SU-DHL-6 (cell line): ENCODE measurements around the gene UTP14C.

ENCODE experiments used
- EZH2phosphoT487 ChIP-seq: fragments of 200-600 bp; sonication (generic), shearing (Covaris generic); conservative IDR thresholded peaks from 2 replicates; pipeline ENCODE4 v1.6.1; 2018; ENCODE audit warnings: mild to moderate bottlenecking, antibody characterized with exemption, low read length, moderate library complexity, mixed read lengths
- TF ChIP-seq, protein P1 (sequence below): fragments of 200-600 bp; sonication (generic); IDR thresholded peaks from one replicate; pipeline ENCODE4 v1.5.1; 2017; ENCODE audit warnings: antibody characterized with exemption, mild to moderate bottlenecking, low read length, moderate library complexity; ENCODE audit not compliant: insufficient read depth, poor library complexity, severe bottlenecking

DNA sequence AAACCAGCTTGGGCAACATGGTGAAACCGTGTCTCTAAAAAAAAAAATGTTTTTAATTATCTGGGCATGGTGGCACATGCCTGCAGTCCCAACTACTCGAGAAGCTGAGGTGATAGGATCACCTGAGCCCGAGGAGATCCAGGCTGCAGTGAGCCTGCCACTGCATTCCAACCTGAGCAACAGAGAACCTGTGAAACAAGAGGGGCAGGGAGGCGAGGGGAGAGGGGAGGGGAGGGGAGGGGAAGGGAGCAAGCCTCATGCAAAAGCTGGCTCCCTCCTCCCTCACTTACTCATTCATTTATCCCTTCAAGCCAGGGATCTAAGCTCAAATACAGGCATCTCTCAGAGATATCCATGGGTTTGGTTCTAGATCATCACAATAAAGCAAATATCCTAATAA lies 22.1 kb upstream of the UTP14C start:
- TF ChIP-seq, protein P1, sequence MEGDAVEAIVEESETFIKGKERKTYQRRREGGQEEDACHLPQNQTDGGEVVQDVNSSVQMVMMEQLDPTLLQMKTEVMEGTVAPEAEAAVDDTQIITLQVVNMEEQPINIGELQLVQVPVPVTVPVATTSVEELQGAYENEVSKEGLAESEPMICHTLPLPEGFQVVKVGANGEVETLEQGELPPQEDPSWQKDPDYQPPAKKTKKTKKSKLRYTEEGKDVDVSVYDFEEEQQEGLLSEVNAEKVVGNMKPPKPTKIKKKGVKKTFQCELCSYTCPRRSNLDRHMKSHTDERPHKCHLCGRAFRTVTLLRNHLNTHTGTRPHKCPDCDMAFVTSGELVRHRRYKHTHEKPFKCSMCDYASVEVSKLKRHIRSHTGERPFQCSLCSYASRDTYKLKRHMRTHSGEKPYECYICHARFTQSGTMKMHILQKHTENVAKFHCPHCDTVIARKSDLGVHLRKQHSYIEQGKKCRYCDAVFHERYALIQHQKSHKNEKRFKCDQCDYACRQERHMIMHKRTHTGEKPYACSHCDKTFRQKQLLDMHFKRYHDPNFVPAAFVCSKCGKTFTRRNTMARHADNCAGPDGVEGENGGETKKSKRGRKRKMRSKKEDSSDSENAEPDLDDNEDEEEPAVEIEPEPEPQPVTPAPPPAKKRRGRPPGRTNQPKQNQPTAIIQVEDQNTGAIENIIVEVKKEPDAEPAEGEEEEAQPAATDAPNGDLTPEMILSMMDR = no peak
- no peak for TF ChIP-seq EZH2phosphoT487
